HEK293 (cell line): ENCODE data around the gene LRP8.

Source experiments
- BCL11A ChIP-seq: fragments of 450-650 bp; formaldehyde crosslinking; IDR thresholded peaks from 2 replicates; pipeline ENCODE4 v1.5.1; 2016; ENCODE audit warnings: low read depth, missing biosample characterization, missing genetic modification characterization
- KLF10 ChIP-seq: fragments of 450-650 bp; IDR thresholded peaks from 2 replicates; pipeline ENCODE4 v1.5.1; 2018; ENCODE audit warnings: missing biosample characterization, mild to moderate bottlenecking, missing genetic modification characterization
- MEIS1 ChIP-seq: sonication (generic); formaldehyde crosslinking; IDR thresholded peaks from 2 replicates; pipeline ENCODE4 v1.8.1; 2022; ENCODE audit warnings: missing genetic modification reagents, mild to moderate bottlenecking, borderline replicate concordance
- SETDB1 ChIP-seq: IDR thresholded peaks from one replicate; pipeline ENCODE4 v1.6.1; 2017; ENCODE audit warnings: mild to moderate bottlenecking, low read length, moderate library complexity, mixed read lengths; ENCODE audit not compliant: insufficient read length
- SP2 ChIP-seq: fragments of 450-650 bp; formaldehyde crosslinking; IDR thresholded peaks from 2 replicates; pipeline ENCODE4 v1.5.1; 2016; ENCODE audit warnings: missing biosample characterization, missing genetic modification characterization
- ZBTB20 ChIP-seq: fragments of 450-650 bp; formaldehyde crosslinking; IDR thresholded peaks from 2 replicates; pipeline ENCODE4 v1.5.1; 2016; ENCODE audit warnings: missing biosample characterization, missing genetic modification characterization
- ZNF140 ChIP-seq: fragments of 450-650 bp; formaldehyde crosslinking; IDR thresholded peaks from 2 replicates; pipeline ENCODE4 v1.5.1; 2016; ENCODE audit warnings: missing biosample characterization, missing genetic modification characterization
- ZNF146 ChIP-seq: fragments of 450-650 bp; formaldehyde crosslinking; IDR thresholded peaks from 2 replicates; pipeline ENCODE4 v1.5.1; 2016; ENCODE audit warnings: missing biosample characterization, missing genetic modification characterization
- ZNF184 ChIP-seq: fragments of 450-650 bp; IDR thresholded peaks from 2 replicates; pipeline ENCODE4 v1.5.1; 2018; ENCODE audit warnings: missing biosample characterization, mild to moderate bottlenecking, missing genetic modification characterization
- ZNF202 ChIP-seq: fragments of 450-650 bp; formaldehyde crosslinking; IDR thresholded peaks from 2 replicates; pipeline ENCODE4 v1.5.1; 2016; ENCODE audit warnings: missing biosample characterization, missing genetic modification characterization, borderline replicate concordance
- ZNF324 ChIP-seq: fragments of 450-650 bp; formaldehyde crosslinking; IDR thresholded peaks from 2 replicates; pipeline ENCODE4 v1.5.1; 2016; ENCODE audit warnings: missing biosample characterization, missing genetic modification characterization
- ZNF501 ChIP-seq: fragments of 450-650 bp; formaldehyde crosslinking; IDR thresholded peaks from 2 replicates; pipeline ENCODE4 v1.5.1; 2016; ENCODE audit warnings: missing biosample characterization, missing genetic modification characterization
- ZNF514 ChIP-seq: fragments of 450-650 bp; formaldehyde crosslinking; IDR thresholded peaks from 2 replicates; pipeline ENCODE4 v1.5.1; 2016; ENCODE audit warnings: missing biosample characterization, missing genetic modification characterization
- ZNF544 ChIP-seq: fragments of 450-650 bp; formaldehyde crosslinking; IDR thresholded peaks from 2 replicates; pipeline ENCODE4 v1.5.0; 2017; ENCODE audit warnings: missing biosample characterization, missing genetic modification characterization
- ZNF549 ChIP-seq: fragments of 450-650 bp; IDR thresholded peaks from 2 replicates; pipeline ENCODE4 v1.5.1; 2018; ENCODE audit warnings: missing biosample characterization, missing genetic modification characterization, mild to moderate bottlenecking, inconsistent platforms, moderate library complexity
- ZNF585B ChIP-seq: fragments of 450-650 bp; formaldehyde crosslinking; IDR thresholded peaks from 2 replicates; pipeline ENCODE4 v1.5.1; 2016; ENCODE audit warnings: missing biosample characterization, missing genetic modification characterization
- ZNF747 ChIP-seq: fragments of 450-650 bp; formaldehyde crosslinking; IDR thresholded peaks from 2 replicates; pipeline ENCODE4 v1.5.1; 2016; ENCODE audit warnings: missing biosample characterization, missing genetic modification characterization
- ZSCAN23 ChIP-seq: fragments of 450-650 bp; formaldehyde crosslinking; IDR thresholded peaks from 2 replicates; pipeline ENCODE4 v1.5.1; 2016; ENCODE audit warnings: missing biosample characterization, missing genetic modification characterization
- TF ChIP-seq, protein P1 (sequence below): fragments of 450-650 bp; IDR thresholded peaks from 2 replicates; pipeline ENCODE4 v1.5.1; 2018; ENCODE audit warnings: missing biosample characterization, mild to moderate bottlenecking, missing genetic modification characterization
- TF ChIP-seq, protein P2 (sequence below): fragments of 450-650 bp; formaldehyde crosslinking; IDR thresholded peaks from 2 replicates; pipeline ENCODE4 v1.5.1; 2017; ENCODE audit warnings: missing biosample characterization, missing genetic modification characterization
- TF ChIP-seq, protein P3 (sequence below): fragments of 450-650 bp; formaldehyde crosslinking; IDR thresholded peaks from 2 replicates; pipeline ENCODE4 v1.5.1; 2016; ENCODE audit warnings: missing biosample characterization, missing genetic modification characterization
- TF ChIP-seq, protein P4 (sequence below): fragments of 450-650 bp; formaldehyde crosslinking; IDR thresholded peaks from 2 replicates; pipeline ENCODE4 v1.5.0; 2017; ENCODE audit warnings: missing biosample characterization, missing genetic modification characterization, borderline replicate concordance
- TF ChIP-seq, protein P5 (sequence below): fragments of 450-650 bp; formaldehyde crosslinking; conservative IDR thresholded peaks from 2 replicates; pipeline ENCODE4 v1.5.1; 2016; ENCODE audit warnings: low read depth, missing biosample characterization, missing genetic modification characterization
- TF ChIP-seq, protein P6 (sequence below): fragments of 450-650 bp; formaldehyde crosslinking; IDR thresholded peaks from 2 replicates; pipeline ENCODE4 v1.5.1; 2016; ENCODE audit warnings: missing biosample characterization, missing genetic modification characterization
- TF ChIP-seq, protein P7 (sequence below): fragments of 450-650 bp; formaldehyde crosslinking; IDR thresholded peaks from 2 replicates; pipeline ENCODE4 v1.5.1; 2016; ENCODE audit warnings: missing biosample characterization, missing genetic modification characterization

The LRP8 gene

DNA sequence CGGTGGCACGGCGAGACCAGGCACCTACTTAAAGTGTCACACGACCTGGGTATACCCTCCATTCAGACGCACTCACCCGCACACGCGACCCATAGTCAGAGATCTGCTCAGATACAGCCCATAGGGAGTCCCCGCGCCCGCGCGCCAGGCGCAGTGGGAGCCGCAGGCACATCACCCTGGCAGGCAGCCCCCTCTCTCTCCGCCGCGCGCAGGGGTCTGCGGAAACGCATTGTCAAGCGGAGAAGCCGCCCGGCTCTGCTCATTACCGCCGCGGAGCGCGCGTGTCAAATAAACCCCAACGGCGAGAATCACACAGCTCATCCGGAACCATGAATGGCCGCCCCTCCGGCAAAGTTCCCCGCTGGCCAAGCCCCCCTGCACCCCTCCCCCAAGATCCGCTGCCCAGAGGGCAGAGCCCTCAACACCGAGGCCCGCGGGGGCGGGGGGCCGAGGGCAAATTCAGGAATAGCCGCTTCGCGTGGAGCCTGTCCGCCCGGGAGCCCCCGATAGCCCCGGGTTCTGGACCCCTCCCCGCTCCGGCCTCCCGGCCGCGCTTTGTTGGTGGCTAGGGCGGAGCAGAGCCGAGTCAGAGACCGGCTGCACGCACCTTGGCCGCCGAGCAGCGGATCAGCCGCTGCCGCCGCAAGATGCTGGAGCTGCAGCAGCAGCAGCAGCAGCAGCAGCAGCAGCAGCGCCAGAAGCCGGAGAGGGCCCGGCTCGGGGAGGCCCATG lies 522 bp downstream of the LRP8 start (continued):
- TF ChIP-seq ZNF549 (tag by site-specific recombination) (no peak), MEIS1 (CRISPR knock-in tag) (no peak), ZNF324 (tag by site-specific recombination) (no peak), SP2 (tag by site-specific recombination) (no peak), ZSCAN23 (tag by site-specific recombination) (no peak), ZNF184 (tag by site-specific recombination) (no peak), ZNF747 (no peak), ZNF544 (no peak), SETDB1 (no peak), ZNF501 (tag by site-specific recombination) (no peak), KLF10 (peak; percentile 47; the same call in 1 of the 2 replicates), ZNF140 (tag by site-specific recombination) (no peak), ZNF202 (no peak), BCL11A (tag by site-specific recombination) (no peak), ZNF146 (no peak), ZBTB20 (tag by site-specific recombination) (peak; percentile 9; the same call in 1 of the 2 replicates), ZNF585B (tag by site-specific recombination) (no peak), ZNF514 (tag by site-specific recombination) (no peak)
- TF ChIP-seq, protein P1, sequence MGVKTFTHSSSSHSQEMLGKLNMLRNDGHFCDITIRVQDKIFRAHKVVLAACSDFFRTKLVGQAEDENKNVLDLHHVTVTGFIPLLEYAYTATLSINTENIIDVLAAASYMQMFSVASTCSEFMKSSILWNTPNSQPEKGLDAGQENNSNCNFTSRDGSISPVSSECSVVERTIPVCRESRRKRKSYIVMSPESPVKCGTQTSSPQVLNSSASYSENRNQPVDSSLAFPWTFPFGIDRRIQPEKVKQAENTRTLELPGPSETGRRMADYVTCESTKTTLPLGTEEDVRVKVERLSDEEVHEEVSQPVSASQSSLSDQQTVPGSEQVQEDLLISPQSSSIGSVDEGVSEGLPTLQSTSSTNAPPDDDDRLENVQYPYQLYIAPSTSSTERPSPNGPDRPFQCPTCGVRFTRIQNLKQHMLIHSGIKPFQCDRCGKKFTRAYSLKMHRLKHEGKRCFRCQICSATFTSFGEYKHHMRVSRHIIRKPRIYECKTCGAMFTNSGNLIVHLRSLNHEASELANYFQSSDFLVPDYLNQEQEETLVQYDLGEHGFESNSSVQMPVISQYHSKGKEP (tag by site-specific recombination), result peak; percentile 99
- TF ChIP-seq, protein P2, sequence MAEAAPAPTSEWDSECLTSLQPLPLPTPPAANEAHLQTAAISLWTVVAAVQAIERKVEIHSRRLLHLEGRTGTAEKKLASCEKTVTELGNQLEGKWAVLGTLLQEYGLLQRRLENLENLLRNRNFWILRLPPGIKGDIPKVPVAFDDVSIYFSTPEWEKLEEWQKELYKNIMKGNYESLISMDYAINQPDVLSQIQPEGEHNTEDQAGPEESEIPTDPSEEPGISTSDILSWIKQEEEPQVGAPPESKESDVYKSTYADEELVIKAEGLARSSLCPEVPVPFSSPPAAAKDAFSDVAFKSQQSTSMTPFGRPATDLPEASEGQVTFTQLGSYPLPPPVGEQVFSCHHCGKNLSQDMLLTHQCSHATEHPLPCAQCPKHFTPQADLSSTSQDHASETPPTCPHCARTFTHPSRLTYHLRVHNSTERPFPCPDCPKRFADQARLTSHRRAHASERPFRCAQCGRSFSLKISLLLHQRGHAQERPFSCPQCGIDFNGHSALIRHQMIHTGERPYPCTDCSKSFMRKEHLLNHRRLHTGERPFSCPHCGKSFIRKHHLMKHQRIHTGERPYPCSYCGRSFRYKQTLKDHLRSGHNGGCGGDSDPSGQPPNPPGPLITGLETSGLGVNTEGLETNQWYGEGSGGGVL (tag by site-specific recombination), result no peak
- TF ChIP-seq, protein P3, sequence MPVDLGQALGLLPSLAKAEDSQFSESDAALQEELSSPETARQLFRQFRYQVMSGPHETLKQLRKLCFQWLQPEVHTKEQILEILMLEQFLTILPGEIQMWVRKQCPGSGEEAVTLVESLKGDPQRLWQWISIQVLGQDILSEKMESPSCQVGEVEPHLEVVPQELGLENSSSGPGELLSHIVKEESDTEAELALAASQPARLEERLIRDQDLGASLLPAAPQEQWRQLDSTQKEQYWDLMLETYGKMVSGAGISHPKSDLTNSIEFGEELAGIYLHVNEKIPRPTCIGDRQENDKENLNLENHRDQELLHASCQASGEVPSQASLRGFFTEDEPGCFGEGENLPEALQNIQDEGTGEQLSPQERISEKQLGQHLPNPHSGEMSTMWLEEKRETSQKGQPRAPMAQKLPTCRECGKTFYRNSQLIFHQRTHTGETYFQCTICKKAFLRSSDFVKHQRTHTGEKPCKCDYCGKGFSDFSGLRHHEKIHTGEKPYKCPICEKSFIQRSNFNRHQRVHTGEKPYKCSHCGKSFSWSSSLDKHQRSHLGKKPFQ, result no peak
- TF ChIP-seq, protein P4, sequence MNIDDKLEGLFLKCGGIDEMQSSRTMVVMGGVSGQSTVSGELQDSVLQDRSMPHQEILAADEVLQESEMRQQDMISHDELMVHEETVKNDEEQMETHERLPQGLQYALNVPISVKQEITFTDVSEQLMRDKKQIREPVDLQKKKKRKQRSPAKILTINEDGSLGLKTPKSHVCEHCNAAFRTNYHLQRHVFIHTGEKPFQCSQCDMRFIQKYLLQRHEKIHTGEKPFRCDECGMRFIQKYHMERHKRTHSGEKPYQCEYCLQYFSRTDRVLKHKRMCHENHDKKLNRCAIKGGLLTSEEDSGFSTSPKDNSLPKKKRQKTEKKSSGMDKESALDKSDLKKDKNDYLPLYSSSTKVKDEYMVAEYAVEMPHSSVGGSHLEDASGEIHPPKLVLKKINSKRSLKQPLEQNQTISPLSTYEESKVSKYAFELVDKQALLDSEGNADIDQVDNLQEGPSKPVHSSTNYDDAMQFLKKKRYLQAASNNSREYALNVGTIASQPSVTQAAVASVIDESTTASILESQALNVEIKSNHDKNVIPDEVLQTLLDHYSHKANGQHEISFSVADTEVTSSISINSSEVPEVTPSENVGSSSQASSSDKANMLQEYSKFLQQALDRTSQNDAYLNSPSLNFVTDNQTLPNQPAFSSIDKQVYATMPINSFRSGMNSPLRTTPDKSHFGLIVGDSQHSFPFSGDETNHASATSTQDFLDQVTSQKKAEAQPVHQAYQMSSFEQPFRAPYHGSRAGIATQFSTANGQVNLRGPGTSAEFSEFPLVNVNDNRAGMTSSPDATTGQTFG (tag by site-specific recombination), result no peak
- TF ChIP-seq, protein P5, sequence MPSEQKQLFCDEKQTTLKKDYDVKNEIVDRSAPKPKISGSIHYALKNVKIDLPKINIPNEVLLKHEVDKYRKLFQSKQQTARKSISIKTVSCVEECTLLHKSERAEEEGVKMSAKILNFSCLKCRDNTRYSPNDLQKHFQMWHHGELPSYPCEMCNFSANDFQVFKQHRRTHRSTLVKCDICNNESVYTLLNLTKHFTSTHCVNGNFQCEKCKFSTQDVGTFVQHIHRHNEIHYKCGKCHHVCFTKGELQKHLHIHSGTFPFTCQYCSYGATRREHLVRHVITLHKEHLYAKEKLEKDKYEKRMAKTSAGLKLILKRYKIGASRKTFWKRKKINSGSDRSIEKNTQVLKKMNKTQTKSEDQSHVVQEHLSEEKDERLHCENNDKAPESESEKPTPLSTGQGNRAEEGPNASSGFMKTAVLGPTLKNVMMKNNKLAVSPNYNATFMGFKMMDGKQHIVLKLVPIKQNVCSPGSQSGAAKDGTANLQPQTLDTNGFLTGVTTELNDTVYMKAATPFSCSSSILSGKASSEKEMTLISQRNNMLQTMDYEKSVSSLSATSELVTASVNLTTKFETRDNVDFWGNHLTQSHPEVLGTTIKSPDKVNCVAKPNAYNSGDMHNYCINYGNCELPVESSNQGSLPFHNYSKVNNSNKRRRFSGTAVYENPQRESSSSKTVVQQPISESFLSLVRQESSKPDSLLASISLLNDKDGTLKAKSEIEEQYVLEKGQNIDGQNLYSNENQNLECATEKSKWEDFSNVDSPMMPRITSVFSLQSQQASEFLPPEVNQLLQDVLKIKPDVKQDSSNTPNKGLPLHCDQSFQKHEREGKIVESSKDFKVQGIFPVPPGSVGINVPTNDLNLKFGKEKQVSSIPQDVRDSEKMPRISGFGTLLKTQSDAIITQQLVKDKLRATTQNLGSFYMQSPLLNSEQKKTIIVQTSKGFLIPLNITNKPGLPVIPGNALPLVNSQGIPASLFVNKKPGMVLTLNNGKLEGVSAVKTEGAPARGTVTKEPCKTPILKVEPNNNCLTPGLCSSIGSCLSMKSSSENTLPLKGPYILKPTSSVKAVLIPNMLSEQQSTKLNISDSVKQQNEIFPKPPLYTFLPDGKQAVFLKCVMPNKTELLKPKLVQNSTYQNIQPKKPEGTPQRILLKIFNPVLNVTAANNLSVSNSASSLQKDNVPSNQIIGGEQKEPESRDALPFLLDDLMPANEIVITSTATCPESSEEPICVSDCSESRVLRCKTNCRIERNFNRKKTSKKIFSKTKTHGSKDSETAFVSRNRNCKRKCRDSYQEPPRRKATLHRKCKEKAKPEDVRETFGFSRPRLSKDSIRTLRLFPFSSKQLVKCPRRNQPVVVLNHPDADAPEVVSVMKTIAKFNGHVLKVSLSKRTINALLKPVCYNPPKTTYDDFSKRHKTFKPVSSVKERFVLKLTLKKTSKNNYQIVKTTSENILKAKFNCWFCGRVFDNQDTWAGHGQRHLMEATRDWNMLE (tag by site-specific recombination), result no peak
- TF ChIP-seq, protein P6, sequence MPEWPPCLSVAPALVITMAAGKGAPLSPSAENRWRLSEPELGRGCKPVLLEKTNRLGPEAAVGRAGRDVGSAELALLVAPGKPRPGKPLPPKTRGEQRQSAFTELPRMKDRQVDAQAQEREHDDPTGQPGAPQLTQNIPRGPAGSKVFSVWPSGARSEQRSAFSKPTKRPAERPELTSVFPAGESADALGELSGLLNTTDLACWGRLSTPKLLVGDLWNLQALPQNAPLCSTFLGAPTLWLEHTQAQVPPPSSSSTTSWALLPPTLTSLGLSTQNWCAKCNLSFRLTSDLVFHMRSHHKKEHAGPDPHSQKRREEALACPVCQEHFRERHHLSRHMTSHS (tag by site-specific recombination), result no peak
- TF ChIP-seq, protein P7, sequence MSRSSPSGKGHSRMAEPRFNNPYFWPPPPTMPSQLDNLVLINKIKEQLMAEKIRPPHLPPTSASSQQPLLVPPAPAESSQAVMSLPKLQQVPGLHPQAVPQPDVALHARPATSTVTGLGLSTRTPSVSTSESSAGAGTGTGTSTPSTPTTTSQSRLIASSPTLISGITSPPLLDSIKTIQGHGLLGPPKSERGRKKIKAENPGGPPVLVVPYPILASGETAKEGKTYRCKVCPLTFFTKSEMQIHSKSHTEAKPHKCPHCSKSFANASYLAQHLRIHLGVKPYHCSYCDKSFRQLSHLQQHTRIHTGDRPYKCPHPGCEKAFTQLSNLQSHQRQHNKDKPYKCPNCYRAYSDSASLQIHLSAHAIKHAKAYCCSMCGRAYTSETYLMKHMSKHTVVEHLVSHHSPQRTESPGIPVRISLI, result no peak
